Posterior vena cava (tissue), 2 donors: ENCODE data around the gene RTL1. TPM values are rescaled to one million over a fixed set of nuclear protein-coding genes. Genes with fewer than 3 reads are reported as not detected.

Experiments used
- DNase-seq: peaks from one replicate; pipeline ENCODE4 v3.0.0-alpha.2; 2020; ENCODE audit warnings: low spot score
- intact Hi-C, 2 donors: fragments of 100-400 bp; cut with DNase I; formaldehyde crosslinking; loops; one replicate each; pipeline versions ENCODE4 v1.14.1 to v1.14.2; 2022 to 2023
- long read RNA-seq, 2 donors: library from polyadenylated mRNA; unstranded; transcript quantifications; one replicate each; pipeline ENCODE4 v2.0.0, GENCODE V29; 2020 to 2021
- total RNA-seq, 2 donors: library from RNA; stranded (reverse); fragmentation: NEBNext Ultra II Directional; extraction: Animal tissue kit (Norgen Biotek cat#: 25700); gene quantifications; one replicate each; pipeline ENCODE4 v1.2.1, GENCODE V29; 2021
- donor health status: DM: yes; HTN: yes; CAD: no.
- donor health status: DM: yes; HTN: yes; CAD: no.

Gene RTL1
- not detected for total RNA-seq
- long read RNA-seq, donor 1, partial matches to known transcripts: 0 of 1 reads
- long read RNA-seq, donor 1, other reads (novel, unspliced or antisense): 1 of 1 reads
- long read RNA-seq, donor 2: 0 reads

GRCh38 chr14:100903672-100904185 is at the start of gene RTL1:
Gene RTL1 (minus strand): TSS chr14:100903722. CDS start chr14:100884788, 18,934 bp downstream.
- no peak for DNase-seq
- intact Hi-C loops: no loop called here

GRCh38 chr14:100950024-100950423 is 46.5 kb upstream of the RTL1 start:
- intact Hi-C loops: no loop called here
- DNase-seq: no peak

- intact Hi-C loops: no loop called here
Measured at GRCh38 chr14:100944052-100944451, 40.5 kb upstream of the RTL1 start.

GRCh38 chr14:100930270-100930669 is 26.7 kb upstream of the RTL1 start:
- intact Hi-C loops: no loop called here
- DNase-seq: no peak

More at GRCh38 chr14:100944052-100944451, 40.5 kb upstream of the RTL1 start:
- DNase-seq: no peak

- no peak for DNase-seq
- intact Hi-C loops: no loop called here
Measured at GRCh38 chr14:100915560-100915959, 12.0 kb upstream of the RTL1 start.

GRCh38 chr14:100914597-100915021 is 11.1 kb upstream of the RTL1 start:
- DNase-seq: no peak
- intact Hi-C loops: no loop called here

GRCh38 chr14:100911665-100912316 is 8.3 kb upstream of the RTL1 start:
- DNase-seq: no peak
- intact Hi-C loops: no loop called here

GRCh38 chr14:100910888-100911664 is 7.6 kb upstream of the RTL1 start:
- no peak for DNase-seq
- intact Hi-C loops: no loop called here

- intact Hi-C loops: no loop called here
Measured at GRCh38 chr14:100909439-100909838, 5.9 kb upstream of the RTL1 start.

GRCh38 chr14:100907240-100907639 is 3.7 kb upstream of the RTL1 start:
- intact Hi-C loops: no loop called here
- no peak for DNase-seq

More at GRCh38 chr14:100909439-100909838, 5.9 kb upstream of the RTL1 start:
- DNase-seq: no peak

- intact Hi-C loops: no loop called here
- DNase-seq: no peak
Measured at GRCh38 chr14:100906420-100906819, 2.9 kb upstream of the RTL1 start.

GRCh38 chr14:100905166-100905565 is 1.6 kb upstream of the RTL1 start:
- intact Hi-C loops: no loop called here
- DNase-seq: no peak

GRCh38 chr14:100904307-100905087 is 975 bp upstream of the RTL1 start:
- no peak for DNase-seq
- intact Hi-C loops: no loop called here

GRCh38 chr14:100903134-100903468 is 421 bp downstream of the RTL1 start:
- DNase-seq: no peak
- intact Hi-C loops: no loop called here

GRCh38 chr14:100902295-100903133 is 1.0 kb downstream of the RTL1 start:
- intact Hi-C loops: no loop called here
- peak; percentile 77 for DNase-seq

- peak; percentile 61 for DNase-seq
- intact Hi-C loops: no loop called here
Measured at GRCh38 chr14:100901391-100902183, 1.9 kb downstream of the RTL1 start.

- intact Hi-C loops: no loop called here
- DNase-seq: no peak
Measured at GRCh38 chr14:100900837-100901390, 2.6 kb downstream of the RTL1 start.
